KMS-11 (cell line): ENCODE data around the gene FAH.
"Not testable (repeated sequence)": the region's sequence is repeated elsewhere in the genome, so short reads cannot be mapped to it uniquely, and the experiment has no call there.

Source experiments
- H2AFZ ChIP-seq: fragments of 200-600 bp; sonication (generic); 2 replicates; pipeline ENCODE4 v1.6.1; 2016; ENCODE audit warnings: antibody characterized with exemption, mixed run types, low read depth
- H3K27ac ChIP-seq: fragments of 200-600 bp; sonication (generic); 2 replicates; pipeline ENCODE4 v1.6.1; 2016; ENCODE audit warnings: mild to moderate bottlenecking, mixed run types
- H3K27me3 ChIP-seq: fragments of 200-600 bp; sonication (generic); 2 replicates; pipeline ENCODE4 v1.6.1; 2017; ENCODE audit warnings: mild to moderate bottlenecking, low read depth, mixed run types, moderate library complexity; ENCODE audit not compliant: insufficient read depth
- H3K36me3 ChIP-seq: fragments of 200-600 bp; sonication (generic); 2 replicates; pipeline ENCODE4 v1.6.1; 2017; ENCODE audit warnings: mild to moderate bottlenecking, mixed run types; ENCODE audit not compliant: insufficient read depth
- H3K4me1 ChIP-seq: fragments of 200-600 bp; sonication (generic); 2 replicates; pipeline ENCODE4 v1.6.1; 2016; ENCODE audit warnings: mild to moderate bottlenecking, low read depth, mixed run types; ENCODE audit not compliant: poor library complexity, severe bottlenecking
- H3K4me2 ChIP-seq: fragments of 200-600 bp; sonication (generic); 2 replicates; pipeline ENCODE4 v1.7.0; 2016; ENCODE audit warnings: mild to moderate bottlenecking, mixed run types
- H3K4me3 ChIP-seq: fragments of 200-600 bp; sonication (generic); IDR thresholded peaks from 2 replicates; pipeline ENCODE4 v1.6.1; 2017; ENCODE audit warnings: low read depth, low read length, mixed read lengths; ENCODE audit not compliant: insufficient read depth
- H3K79me2 ChIP-seq: fragments of 200-600 bp; sonication (generic); 2 replicates; pipeline ENCODE4 v1.6.1; 2016; ENCODE audit warnings: low read depth, mixed run types; ENCODE audit not compliant: insufficient read depth
- H3K9ac ChIP-seq: fragments of 200-600 bp; sonication (generic); 2 replicates; pipeline ENCODE4 v1.6.1; 2016; ENCODE audit warnings: mild to moderate bottlenecking, mixed run types
- H4K20me1 ChIP-seq: fragments of 200-600 bp; sonication (generic); 2 replicates; pipeline ENCODE4 v1.6.1; 2016; ENCODE audit warnings: mild to moderate bottlenecking, mixed run types; ENCODE audit not compliant: insufficient read depth
- CTCF ChIP-seq: fragments of 200-600 bp; sonication (generic); conservative IDR thresholded peaks from 2 replicates; pipeline ENCODE4 v1.6.1; 2017; ENCODE audit warnings: low read depth, mild to moderate bottlenecking, antibody characterized with exemption, low read length, moderate library complexity, mixed read lengths

The FAH gene

GRCh38 chr15:80115021-80115420 is 37.8 kb upstream of the FAH start:
- Histone ChIP-seq H3K36me3 (no peaks in the 10 kb centered on the region), H3K9ac (no peak overlapping the region), H3K4me3 (no peak overlapping the region), H3K79me2 (no peaks in the 10 kb centered on the region), H3K4me1 (no peaks in the 10 kb centered on the region), H3K27me3 (no peaks in the 10 kb centered on the region), H3K27ac (no peak overlapping the region), H3K4me2 (no peak overlapping the region), H4K20me1 (no peaks in the 10 kb centered on the region), H2AFZ (no peak overlapping the region)
- TF ChIP-seq CTCF, result no peak

GRCh38 chr15:80118956-80119355 is 33.8 kb upstream of the FAH start:
- Histone ChIP-seq H2AFZ (no peak overlapping the region), H3K27ac (no peak overlapping the region), H3K9ac (no peak overlapping the region), H3K36me3 (no peaks in the 10 kb centered on the region), H3K4me3 (no peak overlapping the region), H3K79me2 (no peaks in the 10 kb centered on the region), H3K4me1 (no peaks in the 10 kb centered on the region), H4K20me1 (no peaks in the 10 kb centered on the region), H3K27me3 (no peaks in the 10 kb centered on the region), H3K4me2 (no peak overlapping the region)
- no peak for TF ChIP-seq CTCF

- no peak for TF ChIP-seq CTCF
- H3K4me3 ChIP-seq, result no peak overlapping the region
- H3K36me3 ChIP-seq, result no peaks in the 10 kb centered on the region
- H3K9ac ChIP-seq, result no peak overlapping the region
- no peak overlapping the region for H3K27ac ChIP-seq
- H3K4me2 ChIP-seq, result no peak overlapping the region
- H4K20me1 ChIP-seq, result no peaks in the 10 kb centered on the region
- H2AFZ ChIP-seq, result no peak overlapping the region
- H3K4me1 ChIP-seq, result no peaks in the 10 kb centered on the region
- no peaks in the 10 kb centered on the region for H3K79me2 ChIP-seq
- H3K27me3 ChIP-seq, result no peaks in the 10 kb centered on the region
Observed at GRCh38 chr15:80120636-80121035, 32.2 kb upstream of the FAH start.

GRCh38 chr15:80121546-80121945 is 31.3 kb upstream of the FAH start:
- no peak overlapping the region for H3K27ac ChIP-seq
- no peak overlapping the region for H2AFZ ChIP-seq
- H3K4me1 ChIP-seq, result no peaks in the 10 kb centered on the region
- no peaks in the 10 kb centered on the region for H3K36me3 ChIP-seq
- H3K27me3 ChIP-seq, result no peaks in the 10 kb centered on the region
- no peak overlapping the region for H3K4me2 ChIP-seq
- H4K20me1 ChIP-seq, result no peaks in the 10 kb centered on the region
- H3K4me3 ChIP-seq, result no peak overlapping the region
- TF ChIP-seq CTCF, result no peak
- no peaks in the 10 kb centered on the region for H3K79me2 ChIP-seq
- no peak overlapping the region for H3K9ac ChIP-seq

- Histone ChIP-seq H3K9ac (no peak overlapping the region), H3K36me3 (no peaks in the 10 kb centered on the region), H4K20me1 (no peaks in the 10 kb centered on the region), H3K4me3 (no peak overlapping the region), H3K27ac (no peak overlapping the region), H2AFZ (no peak overlapping the region), H3K27me3 (no peaks in the 10 kb centered on the region), H3K4me2 (no peak overlapping the region), H3K4me1 (no peaks in the 10 kb centered on the region), H3K79me2 (no peaks in the 10 kb centered on the region)
- no peak for TF ChIP-seq CTCF
Observed at GRCh38 chr15:80123034-80123433, 29.8 kb upstream of the FAH start.

- not testable (repeated sequence) for H3K9ac ChIP-seq, H3K36me3 ChIP-seq, H4K20me1 ChIP-seq, H3K4me1 ChIP-seq, H3K27ac ChIP-seq, H3K27me3 ChIP-seq, H2AFZ ChIP-seq, H3K79me2 ChIP-seq, H3K4me3 ChIP-seq, H3K4me2 ChIP-seq
Observed at GRCh38 chr15:80127253-80127652, 25.5 kb upstream of the FAH start.
